Urothelium cell line (cell line): ENCODE results near the gene LRRC74B.
A peak's percentile ranks its signal among the peaks of the same experiment; 100 is the strongest.
"Not testable (repeated sequence)": the region's sequence is repeated elsewhere in the genome, so short reads cannot be mapped to it uniquely, and the experiment has no call there.

Source experiments
- DNase-seq: peaks from one replicate; pipeline ENCODE4 v3.0.0; 2011; ENCODE audit warnings: low spot score, mixed read lengths
- FAIRE-seq: peaks from 2 replicates; lab custom pipeline; 2011; peaks lifted over from hg19 to GRCh38; lab: Jason Lieb, UNC

Gene LRRC74B

DNA sequence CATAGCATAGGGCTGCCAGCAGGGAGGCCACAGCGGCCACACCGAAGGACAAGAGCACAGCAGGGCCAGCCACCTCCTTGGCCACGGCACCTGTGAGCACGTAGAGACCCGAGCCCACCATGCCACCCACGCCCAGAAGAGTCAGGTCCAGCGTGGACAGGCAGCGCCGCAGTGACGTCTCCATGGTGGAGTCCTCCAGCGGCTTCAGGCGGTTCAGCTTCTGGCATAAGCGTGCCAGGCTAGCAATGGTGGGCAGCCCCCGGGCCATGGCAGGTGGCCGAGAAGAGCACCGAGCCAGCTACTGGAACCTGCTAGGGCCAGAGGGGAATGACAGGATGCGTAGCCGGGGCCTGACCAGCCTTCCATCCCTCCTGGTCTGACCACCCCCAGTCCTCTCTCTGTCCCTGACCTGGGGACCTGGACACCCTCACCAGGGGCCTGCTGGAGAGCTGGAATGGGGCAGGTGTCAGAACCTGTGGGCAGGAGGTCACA lies 14.2 kb upstream of the LRRC74B start:
- DNase-seq (no peak), FAIRE-seq (peak; percentile 77)

GRCh38 chr22:21032037-21032867 lies 13.5 kb upstream of the LRRC74B start, which contains the start of gene SLC7A4:
Gene SLC7A4 (minus strand): TSS chr22:21032561. CDS start chr22:21031812, 749 bp downstream.
- DNase-seq (no peak), FAIRE-seq (no peak)

GRCh38 chr22:21032868-21033688 lies 12.7 kb upstream of the LRRC74B start:
- no peak for DNase-seq
- FAIRE-seq, result no peak

DNA sequence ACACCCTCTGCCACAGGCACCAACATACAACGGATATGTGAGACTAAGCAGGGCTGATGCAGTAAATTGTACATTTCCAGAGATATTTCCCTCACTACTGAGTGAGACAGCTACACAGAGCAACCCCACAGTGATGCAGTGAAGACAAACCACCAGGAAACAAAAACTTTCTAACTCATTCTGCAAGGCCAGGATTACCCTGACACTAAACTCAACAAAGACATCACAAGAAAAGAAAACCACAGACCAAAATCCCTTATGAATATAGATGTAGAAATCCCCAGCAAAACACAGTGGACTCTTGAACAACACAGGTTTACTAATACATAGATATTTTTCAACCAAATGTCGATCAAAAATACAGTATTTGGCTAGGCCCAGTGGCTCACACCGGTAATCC lies 11.9 kb upstream of the LRRC74B start:
- FAIRE-seq (no peak), DNase-seq (no peak)

DNA sequence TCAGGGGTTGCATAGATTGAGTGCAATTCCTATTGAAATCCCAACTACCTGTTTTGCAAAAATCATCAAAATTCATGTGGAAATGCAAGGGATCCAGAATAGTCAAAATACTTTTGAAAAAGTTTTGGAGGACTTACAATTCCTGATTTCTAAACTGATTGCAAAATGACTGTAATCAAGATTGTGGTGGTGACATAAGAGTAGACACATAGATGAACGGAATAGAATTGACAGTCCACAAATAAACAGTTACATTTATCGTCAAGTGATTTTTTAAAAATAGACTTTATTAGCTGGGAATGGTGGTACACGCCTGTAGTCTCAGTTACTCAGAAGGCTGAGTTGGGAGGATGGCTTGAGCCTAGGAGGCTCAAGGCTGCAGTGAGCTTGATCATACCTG lies 10.8 kb upstream of the LRRC74B start:
- FAIRE-seq (no peak), DNase-seq (no peak)

DNA sequence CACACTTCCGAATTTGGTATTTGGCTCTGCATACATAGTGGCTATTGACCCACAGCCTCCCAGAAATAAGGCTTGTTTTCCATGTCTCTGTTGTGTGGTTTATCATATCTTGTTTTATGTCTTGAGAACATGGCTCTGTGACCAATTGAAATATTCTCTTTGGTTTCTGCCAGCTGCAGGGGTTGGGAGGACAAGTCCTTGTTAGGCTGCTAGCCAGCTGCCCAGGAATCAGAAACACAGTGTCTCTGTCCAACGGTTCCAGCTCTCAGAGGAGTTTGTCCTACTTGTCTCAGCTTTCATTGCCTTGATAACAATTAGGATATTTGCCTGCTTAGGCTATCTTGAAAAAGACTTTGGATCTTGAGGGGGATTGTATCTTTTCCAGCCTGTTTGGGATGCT lies 7.3 kb upstream of the LRRC74B start:
- FAIRE-seq (no peak), DNase-seq (no peak)

DNA sequence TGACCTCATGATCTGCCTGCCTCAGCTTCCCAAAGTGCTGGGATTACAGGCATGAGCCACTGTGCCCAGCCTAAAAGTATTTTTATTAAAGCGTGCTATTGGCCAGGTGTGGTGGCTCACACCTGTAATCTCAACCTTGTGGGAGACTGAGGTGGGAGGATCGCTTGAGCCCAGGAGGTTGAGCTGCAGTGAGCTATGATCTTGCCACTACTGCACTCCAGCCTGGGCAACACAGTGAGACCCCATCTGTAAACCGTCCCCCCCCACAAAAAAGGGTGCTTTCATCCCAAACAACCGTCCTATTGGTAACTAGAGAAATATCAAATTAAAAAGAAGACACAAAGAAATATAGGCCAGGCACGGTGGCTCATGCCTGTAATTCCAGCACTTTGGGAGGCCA lies 6.6 kb upstream of the LRRC74B start:
- DNase-seq, result not testable (repeated sequence)
- FAIRE-seq, result peak; percentile 79

DNA sequence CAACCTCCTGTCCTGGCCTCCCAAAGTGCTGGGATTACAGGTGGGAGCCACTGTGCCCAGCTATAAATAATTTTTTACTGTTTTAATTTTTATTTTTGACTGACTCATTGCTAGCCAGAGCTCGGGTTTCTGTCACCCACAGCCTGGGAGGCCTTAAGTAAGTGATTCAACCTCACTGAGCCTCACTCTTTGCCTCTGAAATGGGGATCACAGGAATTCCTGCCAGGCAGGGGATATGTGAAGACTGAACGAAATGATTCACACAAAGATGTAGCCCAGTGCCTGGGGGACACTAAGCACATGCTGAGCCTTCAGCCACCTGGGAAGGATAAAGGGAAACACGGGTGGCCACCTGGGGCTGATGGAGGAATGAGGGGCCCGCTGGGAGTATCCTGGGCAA lies 3.8 kb upstream of the LRRC74B start:
- DNase-seq, result no peak
- FAIRE-seq, result peak; percentile 96

GRCh38 chr22:21042978-21043859 lies 2.5 kb upstream of the LRRC74B start:
- FAIRE-seq, result peak; percentile 78
- DNase-seq, result no peak

GRCh38 chr22:21043860-21044535 lies 1.7 kb upstream of the LRRC74B start:
- FAIRE-seq, result peak; percentile 93
- no peak for DNase-seq

GRCh38 chr22:21044931-21045584 lies 688 bp upstream of the LRRC74B start:
- no peak for FAIRE-seq
- DNase-seq, result peak; percentile 52

DNA sequence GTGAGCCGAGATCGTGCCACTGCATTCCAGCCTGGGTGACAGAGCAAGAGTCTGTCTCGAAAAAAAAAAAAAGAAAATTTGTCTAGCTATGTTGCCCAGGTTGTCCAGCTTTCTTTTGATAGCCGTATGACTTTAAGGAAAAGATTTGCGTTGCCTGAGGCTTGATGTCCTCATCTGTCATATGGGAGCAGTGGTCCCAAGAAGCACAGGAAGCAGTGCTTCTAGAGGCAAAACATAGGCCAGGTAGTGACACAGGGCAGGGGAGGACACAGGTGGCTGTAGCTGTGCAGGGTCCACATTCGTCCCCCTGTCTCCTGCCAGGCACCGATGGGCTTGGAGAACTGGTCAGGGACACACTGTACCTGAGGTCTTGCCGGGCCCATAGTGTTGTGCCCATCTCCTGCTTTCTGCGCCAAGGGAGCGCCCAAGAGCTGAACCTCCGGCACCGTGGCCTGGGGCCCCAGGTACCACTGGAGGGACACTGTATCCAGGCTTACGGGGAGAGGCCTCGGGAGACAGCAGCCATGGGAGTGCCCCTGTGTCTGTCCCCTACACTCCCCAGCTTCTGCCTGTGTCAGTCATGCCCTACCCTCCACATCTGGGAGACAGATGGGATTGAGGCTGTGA lies 1.4 kb downstream of the LRRC74B start:
- FAIRE-seq (peak; percentile 83), DNase-seq (no peak)

- DNase-seq (no peak), FAIRE-seq (no peak)
These were observed 2.0 kb downstream of the LRRC74B start for GRCh38 chr22:21047730-21048129.

- FAIRE-seq, result peak; percentile 58
- DNase-seq, result not testable (repeated sequence)
These were observed 2.7 kb downstream of the LRRC74B start for GRCh38 chr22:21048448-21048847.

- not testable (repeated sequence) for DNase-seq
- peak; percentile 97 for FAIRE-seq
These were observed 3.2 kb downstream of the LRRC74B start for GRCh38 chr22:21048965-21049364.

GRCh38 chr22:21051145-21051830 lies 5.5 kb downstream of the LRRC74B start:
- FAIRE-seq (no peak), DNase-seq (no peak)

DNA sequence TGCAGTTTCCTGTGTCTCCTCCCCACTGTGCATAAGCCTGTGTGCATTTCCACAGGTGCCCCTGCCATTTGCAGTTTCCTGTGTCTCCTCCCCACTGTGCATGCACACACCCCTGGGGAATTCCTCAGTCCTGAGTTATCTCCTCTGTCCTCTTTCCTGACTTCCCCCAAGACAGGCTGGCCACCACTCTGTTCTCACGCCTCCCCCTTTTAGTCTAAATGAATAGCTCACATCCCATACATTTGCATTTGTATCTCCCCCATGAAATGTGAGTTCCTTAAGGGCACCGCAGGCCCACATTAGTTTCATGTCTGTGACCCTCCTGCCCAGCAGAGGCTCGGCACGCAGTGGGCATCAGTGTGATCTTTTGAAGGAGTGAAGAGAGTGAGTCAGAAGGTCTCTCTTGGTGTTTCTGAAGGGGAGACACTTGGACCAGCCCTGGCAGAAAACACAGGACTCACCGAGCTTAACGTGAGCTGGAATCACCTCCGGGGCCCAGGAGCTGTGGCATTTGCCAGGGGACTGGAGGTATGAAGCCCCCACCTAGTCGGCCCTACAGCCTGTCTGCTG lies 6.2 kb downstream of the LRRC74B start:
- DNase-seq (no peak), FAIRE-seq (peak; percentile 86)
